Spleen (tissue), 7 donors: ENCODE measurements around the gene GCSAML.

Experiments
- CTCF ChIP-seq, 11 experiments: fragments of 200-600 bp in 7 of 11; fragments of 450-650 bp in 4 of 11; sonication (generic) in 4 of 11; IDR thresholded peaks in 8 of 11; conservative IDR thresholded peaks in 3 of 11; 1 replicate in 7 of 11; 2 replicates in 4 of 11; pipeline versions ENCODE4 v1.4.0 to v1.8.0; 2016 to 2021; ENCODE audit warnings: antibody characterized with exemption in 11 of 11, inconsistent platforms in 4 of 11, mild to moderate bottlenecking in 1 of 11
- POLR2A ChIP-seq, 3 donors: fragments of 450-650 bp; IDR thresholded peaks; one replicate each; pipeline ENCODE4 v1.5.1; 2017; ENCODE audit warnings: antibody characterized with exemption in 3 of 3, mild to moderate bottlenecking in 1 of 3
- POLR2AphosphoS5 ChIP-seq, 3 donors: sonication (generic); formaldehyde crosslinking; IDR thresholded peaks; one replicate each; pipeline ENCODE4 v1.5.1; 2017; ENCODE audit warnings: antibody characterized with exemption in 3 of 3
- donor health status: DM: no; HTN: no; CAD: no; lungs with moderate emphysema.
- donor health status: DM: no; HTN: no; CAD: no.
- donor health status: DM: no; HTN: no; CAD: no.

GRCh38 chr1:247548092-247548491, 842 bp upstream of the GCSAML start:
- TF ChIP-seq CTCF (IDR thresholded peaks at IDR 0.05 in 8 of 11, conservative IDR thresholded peaks at IDR 0.05 in 3 of 11) = no peak
- TF ChIP-seq POLR2A (IDR thresholded peaks at IDR 0.05) = no peak
- TF ChIP-seq POLR2AphosphoS5 (IDR thresholded peaks at IDR 0.05) = no peak
